NCI-H2107 treated with DMSO at 0.1 percent for 48 hours (cell line): ENCODE data around the gene OLIG3.

Experiments
- DNase-seq: peaks from one replicate; lab custom pipeline; 2025; ENCODE audit not compliant: unreplicated experiment; lab: John Stamatoyannopoulos, UW

Gene OLIG3

DNA sequence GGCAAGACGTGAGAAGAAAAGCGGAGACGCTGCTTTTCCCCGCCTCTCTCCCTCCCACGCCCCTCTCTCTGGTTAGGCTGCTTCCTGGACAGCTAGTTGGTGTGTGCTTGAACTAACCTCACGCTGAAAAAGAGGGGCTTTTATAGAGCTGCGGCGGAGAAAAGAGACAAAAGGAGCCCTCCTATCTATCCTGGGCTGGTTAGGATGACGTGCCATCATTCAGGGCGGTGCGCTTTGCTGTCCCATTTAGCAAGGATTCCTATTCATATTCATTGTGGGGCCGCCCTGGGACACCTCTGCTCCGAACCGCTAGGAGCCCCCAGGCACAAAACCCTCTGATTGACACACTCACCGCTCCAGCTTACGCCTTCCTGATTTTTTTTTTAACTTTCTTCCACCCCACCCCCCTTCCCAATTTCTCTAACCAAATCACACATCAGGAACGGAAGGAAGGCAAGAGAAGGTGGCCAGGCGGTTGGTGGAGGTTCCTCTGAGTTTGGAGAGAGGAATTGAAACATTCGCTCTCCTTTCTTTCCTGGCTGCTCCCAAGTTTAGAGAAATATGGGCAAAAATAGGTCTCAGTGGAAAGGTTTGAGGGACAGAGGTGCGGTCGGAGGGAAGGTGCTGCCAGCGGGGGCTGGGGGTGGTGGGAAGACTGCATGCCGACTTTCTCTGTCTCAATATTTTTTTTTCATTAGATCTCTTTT is at the start of gene OLIG3:
Gene OLIG3, minus strand, starts transcription at position 114 of the 707 bp plus-strand sequence. CDS start 224 bp downstream, outside the sequence.
- no peak for DNase-seq

DNA sequence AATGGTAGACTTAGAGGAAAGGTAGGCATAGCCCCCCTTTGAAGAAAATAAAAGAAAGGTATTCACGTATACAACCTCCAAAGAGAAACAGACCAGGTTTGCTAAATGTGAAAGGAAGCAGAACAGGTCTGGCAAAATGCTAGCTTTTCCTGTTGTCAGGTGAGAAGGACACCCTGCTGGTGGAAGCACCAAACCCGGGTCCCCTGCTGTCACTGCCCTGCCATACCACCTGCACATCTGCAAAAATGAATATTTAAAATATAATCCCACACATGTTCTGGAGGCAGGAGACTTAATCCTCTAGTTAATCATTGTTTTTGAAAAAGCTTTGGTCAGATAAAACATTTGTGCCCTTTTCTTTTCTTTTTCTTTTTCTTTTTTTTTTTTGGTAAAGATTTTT is 48.9 kb upstream of the OLIG3 start:
- DNase-seq = no peak

DNA sequence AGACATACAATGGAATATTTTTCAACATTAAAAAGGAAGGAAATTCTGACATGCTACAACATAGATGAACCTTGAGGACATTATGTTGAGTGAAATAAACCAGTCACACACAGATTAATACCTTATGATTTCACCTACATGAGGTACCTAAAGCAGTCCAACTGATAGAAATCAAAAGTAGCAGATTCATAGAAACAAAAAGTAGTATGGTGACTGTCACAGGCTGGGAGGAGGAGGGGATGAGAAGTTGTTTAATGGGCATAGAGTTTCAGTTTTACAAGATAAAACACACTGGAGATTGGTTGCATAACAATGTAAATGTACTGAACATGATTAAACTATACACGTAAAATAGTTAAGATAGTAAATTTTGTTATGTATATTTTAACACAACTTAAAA is 48.5 kb upstream of the OLIG3 start:
- no peak for DNase-seq

DNA sequence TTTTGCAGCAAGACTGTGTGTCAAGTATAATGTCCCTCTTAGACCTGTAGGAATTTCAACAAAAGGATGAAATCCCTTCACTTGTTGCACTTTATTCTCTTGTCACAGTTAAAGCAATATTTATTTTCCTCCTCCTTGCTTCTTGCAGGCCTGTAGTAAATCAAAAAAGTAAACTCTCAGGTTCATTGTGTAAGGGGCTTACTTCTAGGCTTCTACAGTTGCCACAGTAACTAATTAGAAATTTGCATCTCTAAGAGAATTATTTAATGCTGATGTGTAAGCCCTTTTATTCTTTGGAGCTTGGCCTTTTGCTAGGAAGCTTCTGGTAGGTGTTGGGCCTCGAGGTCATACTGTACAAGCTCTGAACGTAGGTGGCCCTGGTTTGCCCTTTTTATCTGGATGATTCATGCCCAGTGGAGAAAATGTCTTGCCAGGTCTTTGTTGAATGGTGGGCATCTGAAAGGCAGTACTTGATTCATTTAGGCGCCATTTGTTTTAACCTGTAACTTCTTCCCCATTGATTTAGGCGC is 47.4 kb upstream of the OLIG3 start:
- DNase-seq = no peak

DNA sequence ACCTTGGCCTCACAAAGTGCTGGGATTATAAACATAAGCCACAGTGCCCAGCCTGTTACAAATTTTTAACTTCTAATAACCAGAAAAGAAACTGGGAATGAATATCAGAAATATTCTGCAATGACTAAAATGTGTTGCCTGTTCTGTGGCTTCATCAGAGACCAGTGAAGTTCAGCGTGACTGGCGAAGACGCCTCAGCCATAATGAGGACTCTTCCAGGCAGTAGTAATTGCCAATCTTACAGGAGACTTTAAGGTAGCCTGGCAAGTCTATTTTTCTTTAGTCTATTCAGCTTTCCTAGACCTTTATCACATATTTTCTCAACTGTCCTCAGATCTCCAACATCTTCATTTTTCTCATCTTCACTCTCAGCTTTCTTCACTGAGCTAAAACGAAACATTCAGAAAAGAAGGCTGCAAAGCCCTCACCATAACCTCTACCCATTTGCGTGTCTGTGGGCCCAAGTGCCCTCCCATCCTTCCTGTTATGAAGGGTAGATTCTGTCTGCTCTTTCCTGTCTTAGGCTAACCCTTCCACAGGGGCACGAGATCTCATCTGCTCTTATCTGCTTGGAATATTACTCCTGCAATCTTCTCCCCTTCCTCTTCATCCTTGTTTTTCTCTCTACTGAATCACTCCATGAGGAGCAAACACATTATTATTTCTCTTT is 42.0 kb upstream of the OLIG3 start:
- no peak for DNase-seq

DNA sequence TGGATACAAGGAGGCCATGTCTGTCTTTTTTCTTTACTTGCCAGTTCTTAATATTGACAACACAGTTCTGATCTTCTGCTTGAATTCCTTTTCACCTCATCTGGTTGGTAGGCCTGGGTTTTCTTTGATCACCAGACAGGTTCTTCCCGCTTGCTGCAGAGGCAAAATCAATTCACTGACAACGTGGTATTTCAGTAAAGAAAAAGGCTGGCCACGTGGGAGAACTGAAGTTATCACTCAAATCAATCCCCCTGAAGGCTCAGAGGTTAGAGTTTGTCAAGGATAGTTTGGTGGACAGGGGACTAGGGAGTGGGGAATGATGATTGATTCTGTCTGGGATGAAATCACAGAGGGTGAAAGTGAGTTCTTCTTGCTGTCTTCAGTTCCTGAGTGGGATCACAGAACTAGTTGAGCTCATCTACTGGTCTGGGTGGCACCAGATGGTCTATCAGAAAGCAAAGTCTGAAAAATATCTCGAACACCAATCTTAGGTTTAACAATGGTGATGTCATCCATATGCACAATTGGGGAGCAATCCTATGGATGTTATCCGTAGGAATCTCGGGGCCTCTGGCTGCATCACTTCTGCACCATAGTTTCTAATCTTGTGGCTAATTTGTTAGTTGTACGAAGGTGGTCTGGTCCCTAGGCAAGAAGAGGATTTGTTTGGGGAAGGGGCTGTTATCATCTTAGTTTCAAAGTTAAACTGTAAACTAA is 37.3 kb upstream of the OLIG3 start:
- no peak for DNase-seq

DNA sequence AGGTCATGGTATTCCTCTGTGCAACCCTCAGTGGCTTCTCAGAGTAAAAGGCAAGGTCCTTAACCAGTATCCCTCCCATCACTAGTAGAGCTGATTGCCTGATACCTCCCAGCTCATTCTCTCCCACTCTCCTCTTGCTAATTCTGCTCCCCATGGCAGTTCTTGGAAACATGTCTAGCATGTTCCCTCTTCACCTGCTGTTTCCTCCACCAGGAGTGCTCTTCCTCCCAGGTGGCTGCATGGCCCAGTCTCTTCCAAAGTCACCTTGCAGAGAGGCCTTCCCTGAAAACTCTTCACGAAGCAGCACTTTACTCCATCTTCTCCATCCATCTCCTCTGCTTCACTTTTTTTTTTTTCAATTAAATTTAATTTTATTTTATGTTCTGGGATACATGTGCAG is 36.2 kb upstream of the OLIG3 start:
- no peak for DNase-seq

DNA sequence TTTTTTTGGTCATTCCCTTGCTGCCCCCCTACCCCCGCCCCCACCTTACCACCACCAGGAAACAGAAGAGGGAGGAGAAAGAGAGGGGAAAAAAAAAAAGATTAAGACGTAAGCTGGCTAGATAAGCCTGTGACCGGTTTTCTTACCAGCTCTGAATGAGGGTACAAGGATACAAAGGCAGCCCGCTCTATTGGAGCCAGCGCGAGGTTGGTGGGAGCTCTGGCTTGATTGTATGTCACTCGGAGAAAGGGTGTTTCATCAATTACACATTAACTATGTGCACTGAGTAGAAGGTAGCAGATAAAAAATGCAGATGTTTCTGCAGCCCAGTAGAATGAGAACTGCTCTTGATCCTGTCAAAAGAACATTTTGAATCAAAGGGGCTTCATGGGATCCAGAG is 28.6 kb upstream of the OLIG3 start:
- no peak for DNase-seq

DNA sequence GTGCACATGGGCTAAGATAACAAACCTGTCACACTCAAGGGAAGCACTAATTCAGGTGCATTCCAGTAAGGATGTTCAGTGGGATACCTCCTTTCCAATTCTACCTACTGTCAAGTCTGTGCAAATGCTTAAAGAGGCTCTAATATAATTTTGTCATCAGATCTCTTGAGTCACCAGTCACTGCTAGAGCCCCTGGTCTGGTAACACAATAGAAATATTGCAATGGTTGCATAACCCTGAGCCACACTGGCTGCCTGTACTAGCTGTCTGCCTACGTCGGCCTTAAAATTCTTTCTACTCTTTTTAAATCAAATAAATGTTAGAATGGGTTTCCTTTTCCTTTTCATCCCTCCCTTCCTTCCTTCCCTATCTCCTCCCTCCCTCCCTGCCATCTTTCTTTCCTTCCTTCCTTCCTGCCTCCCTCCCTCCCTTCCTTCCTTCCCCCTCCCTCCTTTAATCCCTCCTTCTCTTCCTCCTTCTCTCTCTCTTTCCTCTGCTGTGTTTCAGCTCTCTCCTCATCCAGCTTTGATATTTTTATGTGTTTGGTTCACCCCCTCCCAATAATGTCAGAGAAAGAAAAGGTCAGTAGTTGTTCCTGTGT is 28.1 kb upstream of the OLIG3 start:
- DNase-seq = no peak

DNA sequence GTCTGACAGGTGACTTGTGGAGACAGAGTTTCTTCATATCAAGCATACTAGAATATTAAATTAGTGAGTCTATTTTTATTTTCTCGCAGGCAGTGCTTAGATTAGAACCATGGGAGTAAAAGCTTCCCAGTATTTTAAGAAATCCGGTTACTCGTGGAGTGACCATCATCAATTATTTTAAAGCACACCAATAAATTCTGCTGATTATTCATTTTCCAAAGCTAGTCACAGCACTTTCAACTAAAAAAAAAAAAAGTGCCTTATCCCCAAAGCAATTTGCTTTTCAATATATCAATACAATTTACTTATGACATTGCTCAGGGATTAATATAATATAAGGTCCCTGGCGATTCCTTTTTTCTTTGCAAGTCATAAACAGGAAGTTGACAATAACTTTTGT is 26.3 kb upstream of the OLIG3 start:
- DNase-seq = no peak

DNA sequence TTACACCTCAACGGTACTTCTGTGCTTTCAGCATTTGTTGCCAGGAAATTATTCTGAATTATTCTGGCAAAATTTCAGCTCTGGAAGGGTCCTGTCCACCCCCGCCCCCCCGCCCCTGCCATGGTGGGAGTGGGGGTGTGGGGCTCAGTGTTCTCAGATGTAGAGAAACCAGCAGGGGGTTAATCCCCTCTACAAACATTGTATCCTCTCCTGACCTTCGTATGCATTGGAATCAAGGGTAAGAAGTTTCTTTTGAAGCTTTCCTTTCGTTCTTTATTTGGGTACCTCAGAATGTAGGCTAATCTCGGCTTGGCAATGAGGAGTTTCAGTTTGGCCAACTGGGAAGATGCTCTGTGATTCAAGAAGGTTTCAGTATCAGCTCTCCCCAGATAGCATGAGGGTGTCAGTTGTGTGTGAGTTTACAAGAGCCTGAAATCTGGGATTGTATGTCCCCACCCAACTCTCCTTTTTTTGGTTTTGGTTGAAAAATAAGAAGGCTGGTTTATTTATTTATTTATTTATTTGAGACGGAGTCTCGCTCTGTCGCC is 25.5 kb upstream of the OLIG3 start:
- DNase-seq = no peak

DNA sequence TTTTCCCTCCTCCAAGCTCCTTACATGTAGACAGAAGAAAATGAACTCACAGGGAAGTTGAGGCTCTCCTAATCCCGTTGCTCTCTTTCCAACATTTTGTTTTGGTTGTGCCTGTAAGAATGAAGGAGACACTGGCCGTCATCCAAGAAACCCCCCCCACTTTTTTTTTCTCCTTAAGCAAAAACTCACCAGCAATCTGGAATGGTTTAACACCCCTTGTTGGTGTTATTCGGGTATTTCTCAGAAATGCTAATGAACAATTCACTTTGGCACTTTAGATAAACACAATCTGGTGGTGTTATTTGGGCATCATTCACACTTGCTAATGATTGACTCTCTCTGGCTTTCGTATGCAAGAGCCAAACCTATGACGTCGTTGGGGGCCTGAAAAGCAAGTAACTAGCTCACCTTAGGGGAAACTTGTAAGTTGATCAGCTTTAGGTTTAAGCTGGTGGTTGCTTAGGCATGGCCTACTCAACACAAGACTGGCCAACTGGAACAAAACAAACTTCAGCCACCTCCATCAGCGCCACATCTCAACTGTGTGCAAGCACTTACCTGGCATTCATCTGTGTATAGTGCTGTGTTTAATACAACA is 24.3 kb upstream of the OLIG3 start:
- no peak for DNase-seq

DNA sequence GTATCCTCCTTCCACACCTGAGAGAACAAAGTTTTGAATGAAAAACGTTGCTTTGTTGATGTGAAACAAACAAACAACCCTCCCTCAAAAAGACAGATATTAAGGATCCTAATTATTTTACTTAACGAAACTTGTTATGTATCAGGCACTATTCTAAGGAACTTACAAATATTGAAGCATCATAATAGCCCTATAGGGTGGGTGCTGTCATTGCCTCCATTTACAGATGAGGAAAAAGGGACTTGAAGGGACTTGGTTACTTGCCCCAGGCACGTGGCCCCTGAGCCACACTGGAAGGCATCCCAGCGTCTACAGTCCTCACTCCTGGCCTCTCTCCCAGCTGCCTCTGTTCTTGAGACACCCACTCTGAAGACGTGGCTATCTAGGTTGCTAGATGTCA is 20.2 kb upstream of the OLIG3 start:
- no peak for DNase-seq

DNA sequence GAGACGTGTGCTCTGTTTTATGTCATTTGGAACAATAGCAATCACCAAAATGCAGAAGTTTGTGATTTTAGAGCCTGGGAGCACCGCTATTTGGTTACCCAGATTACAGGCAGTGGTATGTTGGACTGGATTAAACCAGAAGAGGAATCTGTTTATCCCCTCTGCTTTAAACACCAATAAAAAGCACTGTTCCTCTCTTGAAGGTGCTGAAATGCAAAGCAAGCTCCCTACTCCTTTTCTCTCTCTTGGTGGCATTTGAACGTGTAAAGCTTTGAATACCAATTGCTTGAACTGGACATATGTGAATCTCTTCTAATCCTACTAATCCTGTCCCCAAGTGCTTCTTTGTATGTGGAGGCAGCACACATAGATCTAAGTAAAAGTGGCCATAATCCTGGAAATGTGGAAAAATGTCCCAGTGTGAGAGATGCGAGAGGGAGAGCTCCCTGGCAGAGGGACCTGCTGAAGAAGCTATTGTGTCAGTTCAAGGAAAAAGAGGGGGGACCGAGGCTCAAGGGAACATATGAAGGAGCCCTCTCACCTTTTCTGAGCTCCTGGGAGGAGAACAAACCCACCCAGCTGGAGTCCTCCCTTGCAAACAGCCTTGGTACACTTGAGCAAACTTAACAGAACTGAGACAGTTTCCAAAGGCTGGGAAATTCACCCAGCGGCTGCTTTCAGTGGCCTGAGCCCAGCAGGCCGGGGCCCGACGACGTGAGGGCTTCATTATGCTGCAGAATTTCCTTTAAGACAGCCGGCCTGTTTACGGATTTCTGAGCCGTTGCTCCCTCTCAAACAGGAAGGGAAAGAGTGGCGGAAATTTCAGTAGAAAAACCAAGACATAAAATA is 18.8 kb upstream of the OLIG3 start:
- no peak for DNase-seq

DNA sequence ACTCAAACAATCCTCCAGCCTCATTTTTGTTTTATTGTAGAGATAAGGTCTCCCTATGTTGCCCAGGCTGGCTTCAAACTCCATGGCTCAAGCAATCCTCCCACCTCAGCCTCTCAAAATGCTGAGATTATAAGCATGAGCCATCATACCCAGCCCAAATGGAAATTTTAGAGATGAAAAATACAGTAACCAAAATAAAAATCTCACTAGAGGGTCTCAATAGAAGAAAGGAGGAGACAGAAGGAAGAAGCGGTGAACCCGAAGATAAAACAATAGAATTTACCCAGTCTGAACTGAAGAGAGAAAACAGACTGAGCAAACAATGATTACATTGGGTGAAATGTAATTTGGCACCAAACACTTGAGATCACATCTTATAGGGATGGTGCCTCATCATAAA is 16.7 kb upstream of the OLIG3 start:
- no peak for DNase-seq

DNA sequence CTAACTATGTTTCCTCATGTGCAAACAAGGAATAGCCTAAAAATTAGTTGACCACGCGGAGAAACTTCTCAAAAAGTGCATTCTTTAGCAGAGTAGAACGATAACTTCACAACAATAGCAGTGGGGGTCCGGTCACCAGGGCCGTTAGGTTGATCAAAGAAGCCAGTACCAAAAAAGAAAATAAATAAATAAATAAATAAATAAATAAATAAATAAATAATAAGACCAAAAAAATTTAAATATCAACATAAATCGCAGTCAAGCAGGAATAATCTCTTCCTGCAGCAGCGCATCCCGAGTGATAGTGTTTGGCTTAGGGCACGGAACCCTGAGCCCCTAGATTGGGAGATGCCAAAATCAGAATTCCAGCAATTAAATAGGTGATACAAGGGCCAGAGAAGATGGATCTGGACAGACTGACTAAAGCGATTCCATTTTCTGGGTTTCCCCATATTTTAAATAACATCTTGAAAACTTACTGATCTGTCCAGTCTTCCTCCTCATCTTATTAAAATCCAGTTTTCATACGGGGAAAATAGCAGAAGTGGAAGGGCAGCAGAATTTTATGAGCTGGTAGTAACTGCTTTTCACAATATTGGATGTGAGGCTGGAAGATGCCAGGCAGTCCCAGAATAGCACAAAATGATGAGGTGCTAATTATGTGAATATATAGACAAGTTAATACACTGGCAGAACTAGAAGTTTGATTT is 4.4 kb upstream of the OLIG3 start:
- no peak for DNase-seq

DNA sequence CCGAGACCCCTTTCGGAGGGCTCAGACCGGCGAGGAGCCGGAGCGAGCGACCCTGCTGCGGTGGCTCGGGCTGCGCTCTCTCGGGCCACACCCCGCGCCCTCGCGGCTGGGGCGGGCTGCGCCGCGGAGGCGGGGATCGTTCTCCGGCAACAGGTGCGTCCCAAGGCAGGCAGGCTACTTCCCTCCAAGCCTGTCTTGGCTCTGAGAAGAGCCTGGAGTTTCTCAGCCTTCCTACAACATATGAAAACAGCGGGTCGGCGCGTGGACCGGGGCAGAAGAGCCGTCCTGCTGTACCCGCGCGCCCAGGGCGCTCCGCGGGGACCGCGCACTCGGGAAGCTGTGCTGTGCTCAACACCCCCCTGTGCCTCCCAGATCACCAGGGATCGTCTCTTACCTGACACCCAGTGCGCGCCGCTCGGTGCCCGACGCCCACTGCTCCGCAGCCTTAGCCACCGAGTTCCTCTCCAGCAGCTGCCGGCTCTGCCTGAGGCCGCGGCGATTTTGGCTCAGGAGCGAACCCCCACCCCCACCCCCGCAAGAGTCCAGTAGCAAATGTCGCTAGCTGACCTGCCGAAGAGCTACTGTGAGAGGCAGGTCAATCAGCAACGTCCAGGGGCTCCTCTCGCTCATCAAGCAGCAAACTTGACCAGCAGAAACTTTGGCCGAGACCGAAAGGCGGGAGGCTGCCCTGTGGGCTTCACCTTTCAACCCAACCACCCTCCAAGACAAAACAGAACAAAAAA is 3.7 kb upstream of the OLIG3 start:
- DNase-seq = no peak

DNA sequence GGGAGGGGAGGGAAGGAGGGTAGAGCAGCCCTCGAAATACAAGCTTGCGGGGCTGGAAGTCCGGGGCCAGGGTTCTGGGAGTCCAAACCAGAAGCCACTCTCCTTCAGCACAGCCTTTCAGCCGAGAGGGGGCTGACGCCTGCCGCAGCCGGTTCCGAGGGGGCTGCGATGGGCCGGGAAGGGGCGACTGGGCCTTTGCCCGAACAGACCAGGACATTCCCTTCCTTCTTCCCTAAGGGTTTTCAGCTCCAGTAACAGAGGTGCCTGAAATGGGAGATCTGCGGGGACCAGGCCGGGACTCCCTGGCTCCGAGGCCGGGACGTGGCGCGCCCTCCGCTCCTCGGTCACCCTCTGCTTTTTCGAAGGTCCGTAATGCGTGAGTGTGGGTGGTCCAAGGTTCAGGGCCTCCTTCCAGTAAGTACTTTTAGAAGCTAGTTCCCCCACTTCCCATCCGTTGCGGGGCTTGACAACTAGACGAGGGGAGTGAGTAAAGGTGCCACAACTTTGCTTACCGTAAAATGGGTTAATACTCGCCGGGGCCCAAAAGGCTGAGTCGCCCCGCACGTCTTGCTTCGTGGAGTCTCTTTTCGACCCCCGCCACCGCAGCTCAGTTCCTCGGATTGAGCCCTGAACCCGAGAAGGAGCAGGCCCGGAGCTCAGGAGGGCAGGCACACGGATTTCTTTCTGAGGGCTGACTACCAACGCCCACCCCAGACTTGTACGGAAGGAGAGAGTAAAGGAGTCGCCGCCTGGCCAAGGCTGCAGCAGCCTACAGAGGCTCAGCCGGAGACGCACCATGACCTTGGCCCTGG is 2.9 kb upstream of the OLIG3 start:
- no peak for DNase-seq
